Fibroblast of skin of left quadriceps (primary cell): ENCODE measurements around the gene RAP1GDS1.
"Not testable (repeated sequence)": the region's sequence is repeated elsewhere in the genome, so short reads cannot be mapped to it uniquely, and the experiment has no call there.

Experiments
- DNase-seq, 2 experiments: peaks; one replicate each; pipeline ENCODE4 v3.0.0-alpha.2; 2013; ENCODE audit warnings: low read depth in 2 of 2

RAP1GDS1 gene

DNA sequence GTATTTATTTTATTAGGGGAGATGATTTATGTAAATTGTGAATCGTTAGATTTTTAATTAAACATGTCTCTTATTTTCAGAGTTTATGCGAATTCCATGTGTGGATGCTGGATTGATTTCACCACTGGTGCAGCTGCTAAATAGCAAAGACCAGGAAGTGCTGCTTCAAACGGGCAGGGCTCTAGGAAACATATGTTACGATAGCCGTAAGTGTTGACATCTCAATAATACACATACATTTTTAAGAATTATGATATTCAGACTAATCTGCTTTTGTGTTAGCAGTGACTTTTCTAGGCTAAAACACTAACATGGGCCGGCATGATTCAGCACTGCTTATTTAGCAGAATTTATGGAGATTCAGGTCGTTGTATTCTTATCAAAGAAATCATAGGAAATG, 91.2 kb downstream of the RAP1GDS1 start:
- DNase-seq, result no peak

GRCh38 chr4:98352940-98353339, 91.8 kb downstream of the RAP1GDS1 start:
- no peak for DNase-seq

GRCh38 chr4:98358630-98359248, 97.6 kb downstream of the RAP1GDS1 start:
- DNase-seq, result no peak

- no peak for DNase-seq
Observed at GRCh38 chr4:98359646-98360045, 98.5 kb downstream of the RAP1GDS1 start.

GRCh38 chr4:98363431-98363830, 102.2 kb downstream of the RAP1GDS1 start:
- DNase-seq, result no peak

- not testable (repeated sequence) for DNase-seq
Observed at GRCh38 chr4:98366275-98366674, 105.1 kb downstream of the RAP1GDS1 start.

DNA sequence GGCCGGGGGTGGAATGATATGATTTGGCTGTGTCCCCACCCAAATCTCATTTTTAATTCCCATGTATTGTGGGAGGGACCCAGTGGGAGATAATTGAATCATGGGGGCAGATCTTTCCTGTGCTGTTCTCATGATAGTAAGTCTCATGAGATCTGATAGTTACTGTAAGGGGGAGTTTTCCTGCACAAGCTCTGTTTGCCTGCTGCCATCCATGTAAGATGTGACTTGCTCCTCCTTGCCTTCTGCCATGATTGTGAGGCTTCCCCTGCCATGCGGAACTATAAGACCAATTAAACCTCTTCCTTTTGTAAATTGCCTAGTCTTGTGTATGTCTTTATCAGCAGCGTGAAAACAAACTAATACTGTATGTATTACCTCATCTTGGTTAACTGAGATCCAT, 106.8 kb downstream of the RAP1GDS1 start:
- DNase-seq, result not testable (repeated sequence)

- DNase-seq, result no peak
Observed at GRCh38 chr4:98369322-98369721, 108.1 kb downstream of the RAP1GDS1 start.

GRCh38 chr4:98374643-98375042, 113.5 kb downstream of the RAP1GDS1 start:
- DNase-seq, result no peak

GRCh38 chr4:98377559-98377958, 116.4 kb downstream of the RAP1GDS1 start:
- peak; percentile 4 to 5 for DNase-seq

GRCh38 chr4:98381306-98381705, 120.1 kb downstream of the RAP1GDS1 start:
- DNase-seq, result no peak

GRCh38 chr4:98383431-98384106, 122.4 kb downstream of the RAP1GDS1 start:
- no peak for DNase-seq

GRCh38 chr4:98385831-98386230, 124.6 kb downstream of the RAP1GDS1 start:
- no peak for DNase-seq

GRCh38 chr4:98387345-98388026, 126.3 kb downstream of the RAP1GDS1 start:
- DNase-seq, result no peak

DNA sequence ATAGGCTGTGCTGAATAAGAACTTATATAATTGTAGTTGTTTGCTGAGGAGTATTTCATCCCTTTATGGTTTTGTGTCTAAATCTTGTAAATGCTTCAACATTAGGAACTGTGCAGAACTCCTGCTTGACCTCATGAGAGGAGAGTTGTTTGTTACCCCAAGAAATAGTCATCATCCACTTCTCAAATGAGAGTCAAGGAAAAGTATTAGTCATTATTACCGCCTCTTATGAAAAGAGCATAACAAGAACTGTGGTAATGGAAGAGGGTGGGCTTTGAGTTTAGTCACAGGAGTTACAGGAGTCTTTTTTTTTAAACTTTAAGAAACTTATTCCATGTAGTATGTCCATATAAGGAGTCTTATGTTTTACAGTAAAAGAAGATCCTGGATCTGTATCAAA, 132.9 kb downstream of the RAP1GDS1 start:
- no peak for DNase-seq

DNA sequence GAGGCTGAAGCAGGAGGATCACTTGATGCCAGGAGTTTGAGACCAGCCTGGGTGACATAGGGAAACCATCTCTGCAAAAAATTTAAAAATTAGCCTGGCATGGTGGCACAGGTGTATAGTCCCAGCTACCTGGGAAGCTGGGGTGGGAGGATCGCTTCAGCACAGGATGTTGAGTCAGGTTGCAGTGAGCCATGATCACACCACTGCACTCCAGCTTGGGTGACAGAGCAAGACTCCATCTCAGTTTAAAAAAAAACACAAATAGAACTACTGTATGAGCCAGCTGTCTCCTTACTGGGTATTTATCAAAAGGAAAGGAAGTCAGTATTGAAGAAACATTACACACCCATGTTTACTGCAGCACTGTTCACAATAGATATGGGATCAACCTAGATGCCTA, 138.7 kb downstream of the RAP1GDS1 start:
- DNase-seq, result no peak

- no peak for DNase-seq
Observed at GRCh38 chr4:98406819-98407218, 145.6 kb downstream of the RAP1GDS1 start.

GRCh38 chr4:98411731-98412130, 150.5 kb downstream of the RAP1GDS1 start:
- no peak for DNase-seq

GRCh38 chr4:98416844-98417243, 155.7 kb downstream of the RAP1GDS1 start:
- DNase-seq, result no peak

DNA sequence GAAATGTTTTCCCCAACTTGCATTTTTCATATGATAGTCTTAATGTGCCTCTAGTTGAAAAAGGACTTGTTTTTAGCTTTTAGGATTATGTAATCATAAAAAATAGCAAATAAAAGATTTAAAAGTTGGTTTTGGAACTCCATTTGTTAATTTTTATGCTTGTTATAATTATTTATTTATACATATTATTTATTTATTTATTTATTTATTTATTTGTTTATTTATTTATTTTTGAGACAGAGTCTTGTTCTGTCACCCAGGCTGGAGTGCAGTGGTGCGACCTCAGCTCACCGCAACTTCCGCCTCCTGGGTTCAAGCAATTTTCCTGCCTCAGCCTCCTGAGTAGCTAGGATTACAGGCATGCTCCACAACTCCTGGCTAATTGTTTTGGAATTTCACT, 159.0 kb downstream of the RAP1GDS1 start:
- not testable (repeated sequence) for DNase-seq

GRCh38 chr4:98421111-98421510, 159.9 kb downstream of the RAP1GDS1 start:
- DNase-seq, result peak; percentile 48 to 50

DNA sequence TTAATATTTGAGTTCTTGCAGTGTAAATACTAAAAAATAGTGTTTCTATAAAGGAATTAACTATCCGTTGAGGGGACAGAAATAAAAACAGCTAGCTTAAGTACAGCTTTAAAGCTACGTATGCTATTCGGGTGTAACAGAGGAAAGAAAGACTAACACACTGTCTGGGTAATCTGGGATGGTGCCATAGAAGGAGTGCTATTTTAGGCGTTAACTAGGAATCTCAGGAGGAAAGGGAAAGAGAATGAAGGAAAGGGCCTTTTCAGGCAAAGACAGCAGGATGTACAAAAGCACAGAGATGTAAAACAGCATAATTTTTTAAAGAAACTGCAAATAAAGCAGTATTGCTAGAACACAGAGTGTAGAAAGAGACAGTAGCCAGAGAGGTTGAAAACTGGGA, 161.8 kb downstream of the RAP1GDS1 start:
- no peak for DNase-seq
